GM12801 (cell line): ENCODE data around the gene BIRC7.

Experiments
- TF ChIP-seq, protein P1 (sequence below): IDR thresholded peaks from one replicate; pipeline ENCODE4 v1.5.1; 2011; ENCODE audit warnings: control low read depth; ENCODE audit not compliant: insufficient read length; ENCODE audit errors: extremely low read depth

The BIRC7 gene

GRCh38 chr20:63210011-63210605 lies 25.6 kb upstream of the BIRC7 start:
- TF ChIP-seq, protein P1, sequence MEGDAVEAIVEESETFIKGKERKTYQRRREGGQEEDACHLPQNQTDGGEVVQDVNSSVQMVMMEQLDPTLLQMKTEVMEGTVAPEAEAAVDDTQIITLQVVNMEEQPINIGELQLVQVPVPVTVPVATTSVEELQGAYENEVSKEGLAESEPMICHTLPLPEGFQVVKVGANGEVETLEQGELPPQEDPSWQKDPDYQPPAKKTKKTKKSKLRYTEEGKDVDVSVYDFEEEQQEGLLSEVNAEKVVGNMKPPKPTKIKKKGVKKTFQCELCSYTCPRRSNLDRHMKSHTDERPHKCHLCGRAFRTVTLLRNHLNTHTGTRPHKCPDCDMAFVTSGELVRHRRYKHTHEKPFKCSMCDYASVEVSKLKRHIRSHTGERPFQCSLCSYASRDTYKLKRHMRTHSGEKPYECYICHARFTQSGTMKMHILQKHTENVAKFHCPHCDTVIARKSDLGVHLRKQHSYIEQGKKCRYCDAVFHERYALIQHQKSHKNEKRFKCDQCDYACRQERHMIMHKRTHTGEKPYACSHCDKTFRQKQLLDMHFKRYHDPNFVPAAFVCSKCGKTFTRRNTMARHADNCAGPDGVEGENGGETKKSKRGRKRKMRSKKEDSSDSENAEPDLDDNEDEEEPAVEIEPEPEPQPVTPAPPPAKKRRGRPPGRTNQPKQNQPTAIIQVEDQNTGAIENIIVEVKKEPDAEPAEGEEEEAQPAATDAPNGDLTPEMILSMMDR, result no peak

DNA sequence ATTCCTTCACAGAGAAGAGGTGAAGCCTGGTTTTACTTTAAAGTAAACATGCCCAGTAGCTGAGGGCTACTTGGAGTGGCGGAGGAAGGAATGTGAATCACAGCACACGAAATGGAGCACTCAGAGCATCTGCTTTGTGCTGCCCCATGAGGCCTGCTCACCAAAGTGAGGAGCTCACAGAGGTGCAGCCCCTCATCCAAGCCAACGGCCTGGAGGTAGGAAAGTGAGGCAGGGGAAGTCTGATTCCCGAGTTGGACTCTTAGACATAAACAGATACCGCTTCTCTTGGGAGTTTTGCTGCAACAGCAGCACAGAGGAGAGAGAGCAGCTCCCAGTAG lies 23.3 kb upstream of the BIRC7 start:
- TF ChIP-seq, protein P1, result no peak

- TF ChIP-seq, protein P1, result no peak
These were observed 22.9 kb upstream of the BIRC7 start for GRCh38 chr20:63212792-63213191.

DNA sequence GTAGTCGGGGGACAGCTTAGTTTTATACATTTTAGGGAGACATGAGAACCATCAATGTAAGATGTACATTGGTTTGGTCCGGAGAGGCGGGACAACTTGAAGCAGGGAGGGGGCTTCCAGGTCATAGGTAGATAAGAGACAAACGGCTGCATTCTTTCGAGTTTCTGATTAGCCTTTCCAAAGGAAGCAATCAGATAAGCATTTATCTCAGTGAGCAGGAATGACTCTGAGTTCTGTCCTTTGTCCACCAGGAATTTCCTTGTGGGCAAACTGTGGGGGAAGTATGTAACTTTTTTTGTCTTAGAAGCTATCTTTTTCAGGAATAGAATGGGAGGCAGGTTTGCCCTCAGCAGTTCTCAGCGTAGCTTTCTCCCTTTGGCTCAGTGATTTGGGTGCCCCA lies 21.2 kb upstream of the BIRC7 start:
- TF ChIP-seq, protein P1, result no peak

DNA sequence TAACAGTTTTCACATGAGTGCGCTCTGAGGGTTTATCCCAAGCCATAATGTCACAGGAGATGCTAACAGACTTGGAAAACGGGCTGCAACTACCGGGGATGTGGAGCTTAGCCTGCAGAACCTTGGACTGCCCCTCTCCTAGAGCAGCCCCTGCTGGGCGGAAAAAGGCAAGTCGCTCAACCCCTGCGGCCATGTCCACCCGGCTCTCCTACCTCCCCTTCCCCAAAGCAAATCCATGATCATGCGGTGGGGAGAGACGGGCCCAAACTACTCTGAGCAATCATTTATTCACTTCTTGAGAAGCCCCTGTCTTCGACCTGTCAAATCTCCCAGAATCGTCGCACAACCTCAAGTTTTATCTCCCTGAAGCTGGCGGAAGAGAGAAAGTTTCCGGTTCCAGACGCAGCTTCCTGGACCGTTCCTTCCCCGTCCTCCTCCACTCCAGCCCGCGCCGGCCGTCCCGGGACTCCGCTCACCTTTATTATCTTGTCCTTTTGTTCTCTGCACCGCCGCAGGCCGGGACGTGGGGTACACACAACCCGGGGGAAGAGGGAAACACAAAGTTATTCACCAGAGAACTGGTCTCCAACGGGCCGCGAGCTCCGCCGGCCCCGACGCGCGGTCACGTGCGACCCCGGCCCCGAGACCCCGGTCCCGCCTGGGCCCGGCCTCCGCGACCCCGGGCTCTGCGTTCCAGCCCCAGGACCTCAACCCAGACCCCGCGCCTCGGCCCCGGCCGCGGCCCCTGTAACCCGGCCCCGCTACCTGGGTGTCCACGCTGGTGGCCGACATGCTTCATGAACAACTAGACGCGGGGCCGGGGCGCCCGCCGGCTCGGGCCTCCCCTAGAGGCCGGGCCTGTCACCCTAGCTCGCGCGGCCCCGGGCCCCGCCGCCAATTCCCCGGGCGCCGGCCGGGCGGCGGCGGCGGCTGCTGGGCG lies 20.3 kb upstream of the BIRC7 start:
- TF ChIP-seq, protein P1, result no peak

DNA sequence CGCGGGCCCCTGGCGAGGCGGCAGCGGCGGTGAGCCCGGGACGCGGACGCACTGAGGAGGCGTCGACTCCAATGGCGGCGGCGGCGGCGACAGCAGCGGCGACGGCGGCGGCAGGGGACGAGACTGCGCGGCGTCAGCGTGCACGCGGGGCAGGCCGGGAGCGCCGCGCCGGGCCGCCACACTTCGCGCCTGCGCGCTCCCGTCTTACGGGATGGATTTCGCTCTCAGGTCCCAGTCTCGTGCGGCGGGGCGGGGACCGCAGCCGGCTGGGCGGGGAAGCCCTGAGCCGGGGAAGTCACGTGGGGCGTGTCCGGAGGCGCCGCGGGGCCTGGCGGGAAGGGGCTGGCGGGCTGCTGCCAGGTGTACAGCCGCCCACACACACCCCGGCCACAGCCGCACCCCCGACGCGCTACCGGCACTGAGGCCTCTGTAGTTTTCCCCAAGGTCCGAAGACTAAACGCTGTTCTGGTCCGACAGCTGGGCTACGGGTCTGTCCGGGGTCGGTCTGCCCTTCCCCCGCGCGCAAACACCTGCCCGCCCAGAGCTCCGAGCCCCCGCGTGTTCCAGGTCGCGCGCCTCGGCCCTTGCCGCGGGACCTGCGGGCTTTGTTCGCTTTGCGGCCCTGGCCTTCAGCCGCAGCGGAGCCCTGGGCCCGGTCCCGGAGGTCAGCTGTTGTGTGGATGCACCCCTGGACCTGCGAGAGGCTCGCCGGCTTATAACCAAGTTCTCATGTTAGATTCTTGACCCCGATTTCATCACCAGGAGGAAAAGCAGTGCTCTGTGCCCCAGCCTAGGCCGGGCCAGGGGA lies 19.5 kb upstream of the BIRC7 start, which contains the start of gene YTHDF1:
Gene YTHDF1, minus strand, starts transcription at position 91 of the 808 bp plus-strand sequence. CDS start 239 bp downstream, outside the sequence.
- TF ChIP-seq, protein P1, result no peak
